ENCODE measurements around the gene SCN3A.

Gene SCN3A

GRCh38 chr2:165069151-165069550, 134.7 kb downstream of the SCN3A start:
- Mint-ChIP-seq H3K4me3 (no peak overlapping the region), H3K36me3 (ENCODE audit: low read depth) (no peaks in the 10 kb centered on the region), H3K4me1 (ENCODE audit: low read depth) (peaks cover 3% of the 10 kb centered on the region), H3K27ac (no peak overlapping the region), H3K9me3 (peaks cover 8% of the 10 kb centered on the region), H3K27me3 (ENCODE audit: low read depth) (peaks cover 9% of the 10 kb centered on the region)
- DNase-seq (ENCODE audit: low spot score): no peak

GRCh38 chr2:165068487-165068757, 135.4 kb downstream of the SCN3A start:
- Mint-ChIP-seq H3K9me3 (peaks cover 1% of the 10 kb centered on the region), H3K4me1 (ENCODE audit: low read depth) (peaks cover 3% of the 10 kb centered on the region), H3K27ac (no peak overlapping the region), H3K36me3 (ENCODE audit: low read depth) (no peaks in the 10 kb centered on the region), H3K4me3 (no peak overlapping the region), H3K27me3 (ENCODE audit: low read depth) (peaks cover 10% of the 10 kb centered on the region)
- DNase-seq (ENCODE audit: low spot score): no peak

GRCh38 chr2:165067643-165068486, 136.0 kb downstream of the SCN3A start:
- Mint-ChIP-seq H3K4me1 (ENCODE audit: low read depth) (peaks cover 3% of the 10 kb centered on the region), H3K27ac (no peak overlapping the region), H3K27me3 (ENCODE audit: low read depth) (peaks cover 10% of the 10 kb centered on the region), H3K4me3 (no peak overlapping the region), H3K36me3 (ENCODE audit: low read depth) (no peaks in the 10 kb centered on the region), H3K9me3 (no peaks in the 10 kb centered on the region)
- DNase-seq (ENCODE audit: low spot score): no peak

- Mint-ChIP-seq H3K9me3 (no peaks in the 10 kb centered on the region), H3K4me1 (ENCODE audit: low read depth) (peaks cover 3% of the 10 kb centered on the region), H3K36me3 (ENCODE audit: low read depth) (no peaks in the 10 kb centered on the region), H3K27me3 (ENCODE audit: low read depth) (peaks cover 15% of the 10 kb centered on the region), H3K27ac (no peak overlapping the region), H3K4me3 (no peak overlapping the region)
- DNase-seq (ENCODE audit: low spot score): no peak
These were observed 139.1 kb downstream of the SCN3A start for GRCh38 chr2:165064743-165065142.

DNA sequence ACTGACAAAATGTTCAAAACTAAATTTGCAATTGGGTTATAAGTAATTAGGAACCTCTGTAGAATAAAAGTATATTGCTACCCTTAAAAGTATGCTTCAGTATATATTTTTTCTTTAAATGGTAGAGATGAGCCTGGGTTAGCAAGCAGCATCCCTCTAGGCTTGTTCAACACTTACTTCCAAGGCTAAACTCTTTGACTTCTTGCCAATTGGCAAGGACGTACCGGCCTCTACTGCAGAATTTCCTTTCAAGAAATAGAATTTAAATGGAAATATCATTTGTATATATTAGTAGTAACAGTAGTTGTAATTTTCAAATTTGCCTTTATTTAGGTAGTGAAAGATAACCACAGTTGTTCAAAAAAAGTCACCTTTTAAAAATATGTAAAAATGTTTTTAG, 143.4 kb downstream of the SCN3A start:
- H3K4me3 Mint-ChIP-seq: no peak overlapping the region
- no peaks in the 10 kb centered on the region for H3K36me3 Mint-ChIP-seq (ENCODE audit: low read depth)
- no peak overlapping the region for H3K27ac Mint-ChIP-seq
- peaks cover 3% of the 10 kb centered on the region for H3K4me1 Mint-ChIP-seq (ENCODE audit: low read depth)
- H3K9me3 Mint-ChIP-seq: no peaks in the 10 kb centered on the region
- DNase-seq (ENCODE audit: low spot score): no peak
- peaks cover 7% of the 10 kb centered on the region for H3K27me3 Mint-ChIP-seq (ENCODE audit: low read depth)

DNA sequence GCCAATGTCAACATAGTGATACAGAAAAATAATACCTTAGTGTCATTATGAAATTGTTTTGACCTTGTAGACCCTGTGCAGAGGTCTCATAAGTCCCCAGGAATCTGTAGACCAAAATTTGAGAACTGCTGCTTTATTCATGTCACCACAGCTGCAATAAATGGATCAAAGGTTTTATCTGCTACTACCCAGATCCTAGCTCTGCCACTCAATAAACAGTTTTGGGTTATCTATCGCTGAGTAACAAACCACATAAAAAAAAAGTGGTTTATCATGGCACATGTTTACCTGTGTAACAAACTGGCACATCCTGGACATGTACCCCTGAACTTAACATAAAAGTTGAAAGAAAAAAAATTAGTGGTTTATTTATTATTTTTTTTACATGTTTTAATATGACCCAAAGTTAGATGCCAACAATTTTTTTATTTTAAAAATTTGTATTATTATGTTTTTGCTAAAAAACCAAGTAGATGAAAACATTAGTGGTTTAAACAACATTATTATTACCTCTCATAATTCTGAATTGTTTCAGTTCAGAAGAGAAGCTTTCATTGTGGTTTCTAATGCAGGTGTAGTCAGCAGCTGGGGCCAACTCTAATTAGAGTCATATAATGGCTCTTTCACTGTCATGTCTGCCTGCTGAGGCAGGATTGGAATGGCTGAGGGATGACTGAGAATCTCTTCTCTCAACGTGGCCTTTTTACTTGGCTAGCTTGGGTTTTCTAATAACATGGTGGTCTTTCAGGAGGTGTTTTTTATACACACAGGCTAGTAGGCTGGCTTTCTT, 145.2 kb downstream of the SCN3A start:
- Mint-ChIP-seq H3K27ac (no peak overlapping the region), H3K4me3 (no peak overlapping the region), H3K36me3 (ENCODE audit: low read depth) (no peaks in the 10 kb centered on the region), H3K27me3 (ENCODE audit: low read depth) (peaks cover 7% of the 10 kb centered on the region), H3K4me1 (ENCODE audit: low read depth) (peaks cover 15% of the 10 kb centered on the region), H3K9me3 (no peaks in the 10 kb centered on the region)
- no peak for DNase-seq (ENCODE audit: low spot score)

- Mint-ChIP-seq H3K27me3 (ENCODE audit: low read depth) (peaks cover 7% of the 10 kb centered on the region), H3K9me3 (no peaks in the 10 kb centered on the region), H3K4me3 (no peak overlapping the region), H3K27ac (no peak overlapping the region), H3K4me1 (ENCODE audit: low read depth) (peaks cover 15% of the 10 kb centered on the region), H3K36me3 (ENCODE audit: low read depth) (no peaks in the 10 kb centered on the region)
- DNase-seq (ENCODE audit: low spot score): no peak
These were observed 145.9 kb downstream of the SCN3A start for GRCh38 chr2:165057931-165058330.

GRCh38 chr2:165057308-165057707, 146.5 kb downstream of the SCN3A start:
- H3K4me1 Mint-ChIP-seq (ENCODE audit: low read depth): peaks cover 15% of the 10 kb centered on the region
- H3K36me3 Mint-ChIP-seq (ENCODE audit: low read depth): no peaks in the 10 kb centered on the region
- peaks cover 9% of the 10 kb centered on the region for H3K27me3 Mint-ChIP-seq (ENCODE audit: low read depth)
- H3K9me3 Mint-ChIP-seq: no peaks in the 10 kb centered on the region
- no peak overlapping the region for H3K4me3 Mint-ChIP-seq
- no peak for DNase-seq (ENCODE audit: low spot score)
- no peak overlapping the region for H3K27ac Mint-ChIP-seq

DNA sequence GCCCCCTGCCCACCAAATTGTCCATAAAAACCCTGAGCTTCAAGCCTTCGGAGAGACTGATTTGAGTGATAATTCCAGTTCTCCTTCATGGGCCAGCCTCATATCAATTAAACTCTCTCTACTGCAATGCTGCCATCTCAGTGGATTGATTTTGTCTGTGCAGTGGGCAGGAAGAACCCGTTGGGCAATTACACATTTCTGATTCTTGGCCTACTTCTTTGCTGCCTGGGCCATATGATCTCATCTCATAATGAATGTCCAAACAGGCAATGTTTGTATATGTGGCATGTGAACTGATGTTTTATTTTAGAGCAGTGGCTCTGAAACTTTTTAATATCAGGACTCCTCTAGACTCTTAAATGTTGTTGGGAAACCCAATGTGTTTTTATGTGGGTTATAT, 147.3 kb downstream of the SCN3A start:
- no peak overlapping the region for H3K27ac Mint-ChIP-seq
- H3K4me3 Mint-ChIP-seq: no peak overlapping the region
- H3K4me1 Mint-ChIP-seq (ENCODE audit: low read depth): peaks cover 15% of the 10 kb centered on the region
- no peaks in the 10 kb centered on the region for H3K9me3 Mint-ChIP-seq
- no peak for DNase-seq (ENCODE audit: low spot score)
- no peaks in the 10 kb centered on the region for H3K36me3 Mint-ChIP-seq (ENCODE audit: low read depth)
- peaks cover 13% of the 10 kb centered on the region for H3K27me3 Mint-ChIP-seq (ENCODE audit: low read depth)

DNA sequence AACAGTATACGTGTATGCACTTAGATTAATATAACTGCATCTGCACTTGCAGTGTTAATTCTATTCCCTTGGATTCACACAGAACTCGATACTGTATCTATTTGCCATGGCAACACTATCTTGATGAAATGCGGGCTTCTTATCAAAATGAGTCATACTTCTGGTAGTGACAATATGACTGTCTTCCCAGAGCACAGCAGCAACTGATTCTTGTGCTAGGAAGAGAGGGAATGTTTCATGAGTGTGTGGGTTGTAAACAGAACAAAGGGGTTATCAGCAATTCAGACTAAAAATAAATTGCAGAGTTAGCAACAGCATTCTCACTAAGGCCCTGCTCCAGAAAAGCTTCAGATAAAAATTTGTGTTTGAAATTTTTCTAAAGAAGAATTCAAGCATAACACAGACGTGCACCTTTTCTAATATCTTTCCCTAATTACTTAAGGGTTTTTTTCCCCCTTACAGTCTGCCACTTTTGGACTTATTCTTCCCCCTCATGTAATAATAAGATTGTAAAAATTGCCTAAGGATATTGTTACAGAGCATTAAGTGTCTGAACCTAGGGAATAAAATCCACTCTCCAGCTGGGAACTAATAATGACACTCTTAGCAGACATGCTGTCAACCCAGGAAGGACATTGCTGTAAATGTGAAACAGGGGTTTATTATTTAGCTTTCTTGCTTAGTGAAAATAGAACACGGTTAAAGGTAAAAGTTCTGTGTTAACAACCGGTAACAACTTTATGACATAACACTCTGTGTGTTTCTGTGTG, 148.6 kb downstream of the SCN3A start:
- Mint-ChIP-seq H3K4me1 (ENCODE audit: low read depth) (peaks cover 15% of the 10 kb centered on the region), H3K27ac (no peak overlapping the region), H3K4me3 (no peak overlapping the region), H3K9me3 (no peaks in the 10 kb centered on the region), H3K27me3 (ENCODE audit: low read depth) (peaks cover 14% of the 10 kb centered on the region), H3K36me3 (ENCODE audit: low read depth) (no peaks in the 10 kb centered on the region)
- DNase-seq (ENCODE audit: low spot score): peak; percentile 67

DNA sequence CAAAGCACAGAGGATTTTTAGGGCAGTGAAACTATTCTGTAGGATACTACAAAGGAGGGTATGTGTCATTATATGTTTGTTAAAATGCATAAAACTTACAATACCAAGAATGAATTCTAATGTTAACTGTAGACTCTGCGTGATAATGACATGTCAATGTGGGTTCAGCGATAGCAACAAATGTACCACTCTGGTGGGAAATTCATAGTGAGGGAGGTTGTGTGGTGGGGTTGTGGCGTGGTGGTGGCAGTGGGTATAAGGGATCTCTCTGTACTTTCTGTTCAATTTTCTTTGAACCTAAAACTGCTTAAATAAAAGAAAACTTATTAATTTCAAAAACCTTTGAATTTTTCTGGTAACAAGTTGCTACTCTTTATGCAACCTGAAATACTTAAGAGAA, 149.2 kb downstream of the SCN3A start:
- Mint-ChIP-seq H3K9me3 (no peaks in the 10 kb centered on the region), H3K36me3 (ENCODE audit: low read depth) (no peaks in the 10 kb centered on the region), H3K27me3 (ENCODE audit: low read depth) (peaks cover 17% of the 10 kb centered on the region), H3K4me3 (peak overlapping the region; percentile 13), H3K27ac (no peak overlapping the region), H3K4me1 (ENCODE audit: low read depth) (peaks cover 15% of the 10 kb centered on the region)
- DNase-seq (ENCODE audit: low spot score): peak; percentile 7

DNA sequence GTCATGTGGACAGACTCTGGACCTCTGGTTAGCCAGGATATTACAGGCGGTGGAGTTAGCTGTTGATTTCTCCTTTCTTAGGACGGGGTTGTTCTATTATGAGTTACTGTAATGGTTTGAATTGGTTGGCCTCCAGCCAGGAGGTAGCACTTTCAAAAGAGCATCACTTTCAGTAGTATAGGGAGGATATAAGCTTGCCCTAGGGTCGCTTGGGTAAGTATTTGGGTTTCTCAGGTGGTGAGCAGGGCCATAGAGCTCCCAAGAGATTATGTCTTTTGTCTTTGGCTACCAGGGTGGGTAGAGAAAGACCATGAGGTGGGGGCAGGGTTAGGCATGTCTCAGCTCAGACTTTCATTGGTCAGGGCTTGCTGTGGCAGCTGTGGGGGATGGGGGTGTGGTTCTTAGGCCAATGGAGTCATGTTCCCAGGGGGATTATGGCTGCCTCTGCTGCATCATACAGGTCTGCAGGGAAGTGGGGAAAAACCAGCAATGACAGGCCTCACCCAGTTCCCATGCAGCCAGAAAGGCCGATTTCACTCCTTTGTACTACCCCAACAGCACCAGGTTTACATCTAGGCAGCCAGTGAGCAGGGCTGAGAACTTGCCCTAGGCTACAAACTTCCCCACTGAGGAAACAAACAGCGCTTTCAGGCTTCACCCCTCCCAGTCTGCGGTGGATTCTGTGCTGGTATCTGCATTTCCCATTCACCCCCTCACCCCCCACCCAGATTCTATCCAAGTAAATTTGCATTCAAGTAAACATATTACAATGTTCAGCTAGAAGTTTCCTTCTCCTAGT, 159.1 kb downstream of the SCN3A start:
- H3K9me3 Mint-ChIP-seq: no peaks in the 10 kb centered on the region
- DNase-seq (ENCODE audit: low spot score): no peak
- H3K4me1 Mint-ChIP-seq (ENCODE audit: low read depth): no peaks in the 10 kb centered on the region
- no peak overlapping the region for H3K4me3 Mint-ChIP-seq
- peaks cover 11% of the 10 kb centered on the region for H3K27me3 Mint-ChIP-seq (ENCODE audit: low read depth)
- H3K36me3 Mint-ChIP-seq (ENCODE audit: low read depth): no peaks in the 10 kb centered on the region
- no peak overlapping the region for H3K27ac Mint-ChIP-seq

All from T-helper 2 cell treated with Interferon-gamma antibody and Interleukin-4, amounts not matched to agents 5 μg/mL and 100 μg/mL, for 36 hours (primary cell).